GM19099 (cell line): ENCODE data around the gene SRRM2.

Source experiments
- POLR2A ChIP-seq: IDR thresholded peaks from 3 replicates; pipeline ENCODE4 v1.6.1; 2011; ENCODE audit warnings: low read depth; ENCODE audit not compliant: insufficient read length; ENCODE audit errors: extremely low read depth

SRRM2 gene

DNA sequence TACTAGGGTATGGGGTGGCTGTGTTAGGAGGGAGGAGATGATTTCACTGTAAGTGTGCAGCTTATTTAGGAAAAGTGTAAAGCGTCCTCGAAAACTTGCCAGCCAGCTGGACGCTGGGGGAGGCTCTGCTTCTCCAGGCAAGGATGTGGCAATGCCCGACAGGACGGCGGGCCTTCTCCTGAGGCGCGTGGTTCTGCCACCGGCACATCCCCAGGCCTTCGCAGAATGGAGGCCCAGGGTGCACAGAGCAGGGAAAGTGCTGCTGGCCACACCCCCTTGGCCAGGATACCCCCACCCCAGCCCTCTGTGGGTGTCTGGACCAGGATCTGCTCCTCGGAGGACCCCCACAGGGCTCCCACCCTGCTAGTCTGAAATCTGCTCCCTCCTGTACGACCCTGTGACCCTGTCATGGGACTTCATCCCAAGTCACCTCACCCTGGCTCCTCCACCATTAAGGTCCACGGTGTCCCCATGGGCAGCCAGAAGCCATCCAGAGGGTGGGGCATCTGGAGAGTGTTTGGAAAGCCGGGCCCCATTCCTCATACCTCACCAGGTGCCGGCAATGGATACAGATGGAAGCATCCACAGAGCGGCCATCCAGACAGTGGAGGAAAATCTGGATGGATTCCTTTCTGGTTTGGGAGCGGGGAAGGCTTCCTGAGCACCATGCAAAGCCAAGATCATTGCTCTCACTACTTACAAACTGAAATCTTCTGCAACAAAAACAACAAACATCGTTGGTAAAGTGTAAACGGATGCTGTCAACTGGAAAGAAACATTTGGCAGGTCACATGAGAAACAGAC lies 9.2 kb upstream of the SRRM2 start:
- TF ChIP-seq POLR2A = no peak

DNA sequence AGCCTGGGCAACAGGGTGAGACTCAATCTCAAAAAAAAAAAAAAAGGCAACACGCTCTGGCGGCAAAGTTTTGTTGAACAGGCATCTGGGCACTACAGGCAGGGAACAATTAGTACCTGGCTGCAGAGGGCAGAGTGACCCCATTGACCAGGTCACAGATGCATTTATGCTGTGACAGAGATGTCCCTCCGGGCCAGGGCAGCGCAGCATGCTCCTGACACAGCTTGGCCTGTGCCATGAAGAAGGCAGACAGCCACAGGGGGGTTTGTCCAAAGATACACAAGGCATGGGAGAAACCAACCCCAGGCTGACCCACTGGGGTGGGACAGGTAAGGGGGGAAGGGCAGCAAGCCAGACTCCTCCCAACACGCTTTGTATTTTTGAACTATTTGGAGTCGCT lies 7.7 kb upstream of the SRRM2 start:
- TF ChIP-seq POLR2A = no peak

DNA sequence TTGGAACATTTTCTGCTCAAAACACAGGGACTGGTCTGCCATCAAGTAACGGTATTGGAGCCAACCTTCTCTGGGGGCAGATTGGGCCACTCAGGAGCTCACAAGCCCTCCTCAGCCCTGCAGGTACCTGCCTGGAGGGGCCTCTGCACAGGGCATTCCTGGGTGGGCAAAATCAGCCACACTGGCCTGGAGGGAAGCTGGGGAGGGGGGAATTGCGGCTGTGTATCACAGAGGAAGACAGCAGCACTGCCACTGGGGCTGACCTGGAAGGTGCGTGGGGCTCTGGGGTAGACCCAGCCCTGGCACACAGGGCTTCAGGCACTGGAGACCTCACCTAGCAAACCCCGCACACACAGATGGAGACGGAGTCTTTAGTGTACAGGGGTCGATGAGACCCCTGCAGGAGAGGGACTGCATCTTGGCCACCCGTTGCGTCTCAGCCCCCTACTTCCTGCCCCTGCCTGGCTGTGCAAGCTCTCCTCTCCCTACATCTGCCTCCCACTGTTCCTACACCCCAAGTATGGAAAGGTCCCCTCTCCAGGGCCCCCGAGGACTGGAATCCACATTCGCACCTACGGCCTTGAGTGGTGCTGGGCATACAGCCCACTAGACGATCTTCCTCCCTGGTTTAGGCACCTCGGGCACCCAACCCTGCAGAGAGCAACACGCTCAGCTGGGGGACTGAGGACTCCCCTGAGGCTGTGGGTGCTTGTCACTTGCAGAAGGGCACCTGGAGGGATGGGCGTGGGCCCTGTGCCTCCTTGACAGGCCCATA lies 7.1 kb upstream of the SRRM2 start:
- TF ChIP-seq POLR2A = no peak

DNA sequence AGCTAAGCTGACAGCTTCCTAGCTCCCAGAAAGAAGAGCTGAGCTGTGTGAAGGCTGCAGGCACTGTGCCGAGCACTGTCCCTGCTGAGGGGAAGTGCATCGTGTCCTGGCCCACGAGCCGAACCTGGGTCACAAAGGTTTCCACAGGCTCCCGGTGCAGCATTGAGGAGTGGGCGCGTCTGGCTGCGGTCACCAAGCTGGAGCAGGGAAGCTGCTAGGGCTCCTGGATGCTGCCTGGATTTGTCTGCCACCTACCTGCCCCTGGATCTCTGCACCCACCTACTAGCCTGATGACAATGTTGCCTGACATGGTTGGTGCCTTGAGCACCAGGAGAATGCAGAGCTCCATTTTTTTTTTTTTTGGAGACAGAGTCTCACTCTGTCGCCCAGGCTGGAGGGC lies 6.5 kb upstream of the SRRM2 start:
- no peak for TF ChIP-seq POLR2A

DNA sequence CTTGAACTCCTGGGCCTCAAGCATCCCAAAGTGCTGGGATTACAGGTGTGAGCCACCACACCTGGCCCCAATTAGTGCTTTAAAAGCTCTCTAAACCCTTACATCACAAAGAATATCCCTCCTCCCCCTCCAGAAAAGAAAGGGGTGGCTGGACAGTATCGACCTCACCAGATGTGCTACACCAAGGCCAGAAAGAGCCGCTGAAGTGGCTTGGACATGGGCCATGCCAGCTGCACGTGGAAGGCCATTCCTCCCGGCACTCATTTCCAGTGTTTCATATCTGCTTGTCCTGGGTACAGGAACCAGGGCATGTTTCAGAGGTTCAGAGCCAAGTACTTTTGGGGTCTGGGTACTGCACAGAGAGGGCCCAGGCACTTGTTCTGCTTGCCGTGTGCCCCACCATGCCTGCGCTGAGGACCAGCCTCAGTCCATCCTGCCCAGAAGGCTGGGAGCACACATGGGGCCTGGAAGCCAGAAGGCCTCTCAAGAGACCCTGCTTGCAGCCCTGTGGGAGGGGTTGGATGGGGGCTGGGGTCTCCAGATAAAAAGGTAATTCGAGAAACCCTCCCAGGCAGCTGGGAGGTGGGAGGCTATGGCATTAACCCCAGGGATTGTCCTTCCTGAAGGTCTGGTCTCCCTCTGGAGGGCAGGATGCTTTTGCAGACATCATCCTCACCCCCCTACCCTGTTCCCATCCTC lies 3.5 kb upstream of the SRRM2 start:
- no peak for TF ChIP-seq POLR2A

DNA sequence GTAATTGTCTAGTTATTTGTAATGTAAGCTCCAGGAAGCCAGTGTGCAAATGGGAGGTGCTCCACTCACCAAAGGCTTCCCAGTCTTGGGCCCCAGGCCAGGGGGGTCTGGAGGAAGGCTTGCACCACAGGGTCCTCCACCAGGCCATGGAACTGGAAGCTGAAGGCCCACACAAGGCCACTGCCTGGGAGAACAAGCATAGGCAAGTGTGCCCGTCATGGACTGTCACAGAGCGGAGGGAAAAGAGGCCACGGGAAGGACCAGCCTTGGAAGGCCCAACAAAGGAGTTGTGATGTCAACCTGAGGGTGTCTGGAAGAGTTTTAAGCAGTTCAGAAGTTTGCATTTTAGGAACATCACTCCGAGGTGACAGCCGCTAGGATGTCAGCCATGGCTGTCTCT lies 3.0 kb upstream of the SRRM2 start:
- no peak for TF ChIP-seq POLR2A

DNA sequence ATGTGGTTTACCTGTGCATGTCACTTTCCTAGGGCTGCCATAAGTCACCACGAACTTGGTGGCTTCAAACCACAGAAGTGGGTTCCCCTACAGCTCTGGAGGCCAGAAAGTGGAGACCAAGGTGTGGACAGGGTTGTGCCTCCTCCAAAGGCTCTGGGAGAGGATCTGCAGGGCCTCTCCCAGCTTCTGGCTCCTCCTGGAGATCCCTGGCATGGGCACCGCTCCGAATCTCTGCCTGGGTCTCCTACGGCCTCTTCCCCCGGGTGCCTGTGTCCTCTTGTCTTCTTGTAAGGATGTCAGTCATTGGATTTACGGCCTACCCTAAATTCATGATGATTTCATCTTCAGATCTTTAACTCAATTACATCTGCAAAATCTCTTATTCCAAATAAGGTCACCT lies 2.5 kb upstream of the SRRM2 start:
- no peak for TF ChIP-seq POLR2A

DNA sequence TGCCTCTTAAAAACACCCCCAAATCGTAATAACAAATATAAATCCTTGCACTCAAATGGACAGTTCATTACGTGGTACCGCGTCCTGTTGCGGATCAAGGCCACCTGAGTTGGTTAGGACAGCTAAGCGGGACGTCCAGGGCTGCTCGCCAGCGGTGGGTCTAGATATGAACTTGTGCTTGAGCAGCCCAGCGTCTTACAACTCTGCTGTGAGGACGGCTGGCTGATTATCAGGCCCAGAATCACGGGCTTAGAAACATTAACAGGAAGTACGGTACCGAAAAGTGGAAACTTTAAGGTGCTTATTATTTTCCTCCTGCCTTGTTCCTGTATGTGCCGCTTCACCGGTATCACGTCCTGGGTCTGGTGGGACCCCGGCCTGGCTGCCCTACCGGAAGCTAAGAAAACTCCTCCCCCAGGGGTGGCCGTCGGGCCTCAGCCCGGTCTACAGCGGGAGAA lies 832 bp upstream of the SRRM2 start:
- TF ChIP-seq POLR2A = no peak

DNA sequence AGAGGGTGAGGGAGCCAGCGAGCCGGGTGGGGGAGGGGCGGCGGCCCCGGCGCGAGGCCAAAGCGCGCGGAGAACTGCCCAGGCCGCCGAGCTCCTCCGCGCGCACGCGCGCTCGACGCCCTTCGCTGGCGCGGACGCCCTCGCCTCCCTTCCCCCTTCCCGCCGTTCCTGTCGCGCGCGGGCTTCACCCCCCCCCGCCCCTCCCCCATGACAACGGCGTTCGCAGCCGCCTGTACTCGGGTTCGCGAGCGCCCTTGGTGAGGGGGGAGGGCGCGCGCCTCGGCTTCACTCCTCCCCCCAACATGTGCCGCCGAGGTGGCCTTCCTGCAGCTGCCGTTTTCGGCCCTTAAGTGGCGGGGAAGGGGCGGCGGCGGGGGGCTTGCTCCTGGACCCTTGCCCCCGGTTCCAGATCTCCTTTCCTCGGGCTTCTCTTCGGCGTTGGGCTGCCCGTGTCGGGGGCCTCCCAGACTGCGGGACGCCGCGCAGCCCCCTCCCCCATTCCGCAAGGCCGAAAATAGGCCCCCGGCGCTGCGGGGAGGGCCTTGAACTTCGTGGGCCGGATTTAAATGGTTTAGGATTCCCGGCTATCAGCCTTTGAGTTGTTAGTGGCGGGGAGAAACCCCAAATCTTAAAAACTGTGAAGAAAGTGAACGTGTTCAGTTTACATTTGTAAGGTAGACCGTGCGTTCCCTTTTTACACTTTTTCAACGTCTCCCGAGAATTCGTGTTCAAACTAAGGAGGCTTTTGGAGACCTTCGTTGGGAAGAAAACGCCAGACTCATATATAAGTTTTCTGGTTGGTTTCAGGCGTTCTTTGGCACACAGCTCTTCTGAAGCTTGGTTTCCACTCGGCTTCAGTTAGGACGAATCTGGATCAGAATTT lies 653 bp downstream of the SRRM2 start:
- TF ChIP-seq POLR2A = no peak

DNA sequence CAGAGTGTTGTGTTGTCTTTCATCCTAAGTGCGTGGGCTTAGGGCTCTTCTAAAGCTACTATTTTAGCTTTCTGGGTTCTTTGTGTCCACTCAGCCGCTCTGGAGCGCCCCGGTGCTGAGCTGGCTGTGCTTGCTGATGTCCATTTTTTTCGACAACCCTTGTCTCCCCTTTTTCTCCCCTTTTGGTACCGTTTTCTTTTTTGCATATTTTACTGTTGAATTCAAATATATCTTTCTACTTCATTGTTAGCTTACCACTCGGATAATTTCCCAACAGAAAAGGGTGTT lies 1.2 kb downstream of the SRRM2 start:
- no peak for TF ChIP-seq POLR2A

DNA sequence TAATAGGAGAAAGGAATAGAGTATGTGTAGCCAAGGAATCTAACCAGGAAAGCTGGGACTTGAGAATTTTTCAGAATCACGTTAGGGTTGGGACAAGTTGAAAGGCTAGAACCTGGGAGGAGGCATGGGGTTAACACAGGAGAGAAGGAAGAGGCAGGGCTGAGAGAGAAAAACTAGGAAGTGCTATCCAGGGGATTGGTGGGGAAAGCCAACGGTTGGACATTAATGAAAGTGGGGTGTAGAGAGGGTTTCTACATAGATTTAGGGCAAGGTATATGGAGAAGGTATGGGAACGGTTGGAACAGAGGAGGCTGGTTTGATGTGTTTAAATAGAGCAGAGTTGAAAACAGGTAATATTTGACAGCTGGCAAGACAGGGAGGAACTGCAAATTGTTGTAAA lies 2.7 kb downstream of the SRRM2 start:
- TF ChIP-seq POLR2A = no peak

DNA sequence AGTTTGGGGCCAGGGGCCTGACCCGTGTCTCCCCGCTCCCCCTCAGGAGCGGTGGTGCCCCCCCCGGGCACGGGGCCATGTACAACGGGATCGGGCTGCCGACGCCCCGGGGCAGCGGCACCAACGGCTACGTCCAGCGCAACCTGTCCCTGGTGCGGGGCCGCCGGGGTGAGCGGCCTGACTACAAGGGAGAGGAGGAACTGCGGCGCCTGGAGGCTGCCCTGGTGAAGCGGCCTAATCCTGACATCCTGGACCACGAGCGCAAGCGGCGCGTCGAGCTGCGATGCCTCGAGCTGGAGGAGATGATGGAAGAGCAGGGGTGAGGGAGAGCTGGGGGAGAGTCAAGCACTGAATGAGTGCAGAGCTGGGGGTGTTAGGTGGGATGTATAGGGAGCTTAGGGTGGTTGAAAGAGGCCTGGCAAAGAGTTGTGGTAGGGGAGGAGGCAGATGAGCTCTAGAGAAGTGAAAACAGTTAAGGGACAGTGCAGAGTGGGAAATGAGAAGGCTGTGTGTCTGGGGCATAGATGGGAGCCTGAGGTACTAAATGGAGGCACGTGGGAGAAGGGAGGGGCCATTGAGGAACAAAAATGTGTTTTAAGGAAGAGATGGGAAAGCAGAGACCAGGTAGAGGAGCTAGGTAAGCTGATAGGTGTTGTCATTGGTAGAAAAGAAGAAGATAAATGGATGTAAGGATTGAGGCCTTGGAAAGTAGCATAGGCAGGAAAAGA lies 4.0 kb downstream of the SRRM2 start:
- TF ChIP-seq POLR2A = no peak

DNA sequence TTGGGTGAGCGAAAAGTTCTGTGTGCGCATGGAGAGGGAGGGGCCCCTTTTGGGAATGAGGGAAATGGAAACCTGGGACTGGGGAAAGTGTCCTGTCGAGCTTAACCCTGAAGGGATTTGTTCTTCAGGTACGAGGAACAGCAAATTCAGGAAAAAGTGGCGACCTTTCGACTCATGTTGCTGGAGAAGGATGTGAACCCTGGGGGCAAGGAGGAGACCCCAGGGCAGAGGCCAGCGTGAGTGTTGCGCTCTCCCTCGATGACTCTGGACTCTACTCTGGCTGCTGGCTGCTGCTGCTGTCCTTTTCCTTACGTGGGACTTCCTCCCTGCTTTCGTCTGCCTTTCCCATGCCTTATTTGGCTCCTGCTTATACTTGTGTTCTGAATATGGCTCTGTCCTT lies 4.9 kb downstream of the SRRM2 start:
- TF ChIP-seq POLR2A = no peak

DNA sequence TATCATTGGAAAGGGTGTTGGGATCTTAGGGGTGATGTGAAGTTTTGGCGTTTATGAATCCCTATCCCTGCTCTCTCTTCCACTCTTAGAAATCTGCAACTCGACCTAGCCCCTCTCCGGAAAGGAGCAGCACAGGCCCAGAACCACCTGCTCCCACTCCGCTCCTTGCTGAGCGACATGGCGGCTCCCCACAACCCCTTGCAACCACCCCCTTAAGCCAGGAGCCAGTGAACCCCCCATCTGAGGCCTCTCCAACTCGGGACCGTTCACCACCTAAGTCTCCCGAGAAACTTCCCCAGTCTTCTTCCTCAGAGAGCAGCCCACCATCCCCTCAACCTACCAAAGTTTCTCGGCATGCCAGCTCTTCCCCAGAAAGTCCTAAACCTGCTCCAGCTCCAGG lies 9.0 kb downstream of the SRRM2 start:
- TF ChIP-seq POLR2A = no peak
